ENCODE results near the gene NUP133.
"Not testable (repeated sequence)": the region's sequence is repeated elsewhere in the genome, so short reads cannot be mapped to it uniquely, and the experiment has no call there.

The NUP133 gene

DNA sequence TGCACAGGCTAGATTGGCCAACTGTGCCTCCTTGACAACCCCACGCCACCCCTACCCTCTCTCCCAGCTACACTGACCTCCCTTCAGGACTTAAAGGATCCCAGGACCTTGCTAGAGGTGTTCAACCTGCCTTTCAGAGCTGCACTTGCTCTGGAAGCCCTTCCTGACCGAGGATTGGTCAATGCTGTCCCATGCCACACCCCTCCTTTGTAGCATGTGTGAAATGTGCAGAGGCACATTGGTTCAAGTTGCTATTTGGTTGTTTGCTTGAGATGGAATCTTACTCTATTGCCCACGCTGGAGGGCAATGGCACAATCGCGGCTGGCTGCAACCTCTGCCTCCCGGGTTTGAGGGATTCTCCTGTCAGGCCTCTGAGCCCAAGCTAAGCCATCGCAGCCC, 96.1 kb downstream of the NUP133 start:
- DNase-seq (ENCODE audit: low spot score), result no peak

- DNase-seq (ENCODE audit: low spot score), result no peak
These were observed 96.6 kb downstream of the NUP133 start for GRCh38 chr1:229411434-229412055.

GRCh38 chr1:229410692-229411433, 97.3 kb downstream of the NUP133 start:
- no peak for DNase-seq (ENCODE audit: low spot score)

GRCh38 chr1:229410370-229410691, 97.8 kb downstream of the NUP133 start:
- DNase-seq (ENCODE audit: low spot score), result no peak

- DNase-seq (ENCODE audit: low spot score), result no peak
These were observed 98.3 kb downstream of the NUP133 start for GRCh38 chr1:229409616-229410369.

- DNase-seq (ENCODE audit: low spot score), result no peak
These were observed 99.6 kb downstream of the NUP133 start for GRCh38 chr1:229408458-229409037.

DNA sequence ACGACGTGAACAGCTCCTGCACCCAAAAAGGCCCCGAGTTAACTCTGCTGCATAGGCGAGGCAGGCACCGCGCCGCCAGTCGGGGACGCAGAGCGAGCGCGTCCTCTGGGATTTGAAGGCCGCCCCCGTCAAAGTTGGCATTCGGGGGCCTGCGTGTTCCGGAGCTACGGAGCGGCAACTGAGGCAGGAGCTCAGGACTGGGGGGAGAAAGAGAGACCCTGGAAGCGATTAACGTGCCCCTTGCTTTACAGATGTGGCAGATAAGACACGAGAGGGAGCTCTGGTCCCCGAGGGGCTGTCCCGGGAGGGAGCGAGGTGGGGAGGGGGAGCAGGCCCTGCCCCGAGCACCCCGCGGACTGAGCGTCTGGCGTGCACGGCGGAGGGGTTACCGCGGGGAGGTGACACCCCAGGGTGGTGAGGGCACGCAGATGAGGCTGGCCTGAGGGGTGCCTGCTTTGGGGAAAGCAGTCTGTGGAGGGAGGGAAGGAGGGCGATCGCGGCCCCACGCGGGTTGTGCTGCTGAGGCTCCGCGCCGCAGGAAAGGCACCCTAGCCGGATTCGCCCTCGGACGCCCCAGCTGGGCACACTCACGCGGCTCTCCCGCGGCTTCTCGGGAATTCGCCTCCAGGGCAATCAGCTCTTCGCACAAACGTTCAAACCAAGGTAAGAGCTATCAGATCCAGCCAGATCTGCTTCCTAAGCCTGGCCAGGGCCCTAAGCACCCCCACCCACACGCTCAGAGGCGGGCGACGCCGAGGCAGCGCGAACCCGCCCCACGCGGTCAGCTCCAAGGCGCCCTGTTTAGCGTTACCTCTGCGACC, 100.7 kb downstream of the NUP133 start:
- no peak for DNase-seq (ENCODE audit: low spot score)

DNA sequence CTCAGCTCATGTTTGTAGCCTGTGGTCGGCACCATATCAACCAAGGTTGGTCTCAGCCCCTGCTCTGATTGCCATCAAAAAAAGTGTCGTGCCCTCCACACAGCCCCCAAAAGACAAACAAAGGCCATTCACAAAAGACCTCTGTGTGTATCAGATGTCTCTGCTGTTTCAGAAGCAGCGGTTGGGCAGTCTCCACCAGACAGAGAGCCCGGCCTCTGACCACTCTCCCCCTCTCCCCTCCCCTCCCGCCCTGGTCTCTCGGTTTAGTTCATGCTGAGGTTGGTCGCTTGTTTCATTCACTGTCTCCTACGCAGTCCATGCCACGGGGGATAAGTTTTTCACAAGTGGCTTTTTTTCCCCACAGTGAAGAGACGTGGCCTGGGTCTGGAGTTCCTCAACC, 101.3 kb downstream of the NUP133 start:
- DNase-seq (ENCODE audit: low spot score), result no peak

DNA sequence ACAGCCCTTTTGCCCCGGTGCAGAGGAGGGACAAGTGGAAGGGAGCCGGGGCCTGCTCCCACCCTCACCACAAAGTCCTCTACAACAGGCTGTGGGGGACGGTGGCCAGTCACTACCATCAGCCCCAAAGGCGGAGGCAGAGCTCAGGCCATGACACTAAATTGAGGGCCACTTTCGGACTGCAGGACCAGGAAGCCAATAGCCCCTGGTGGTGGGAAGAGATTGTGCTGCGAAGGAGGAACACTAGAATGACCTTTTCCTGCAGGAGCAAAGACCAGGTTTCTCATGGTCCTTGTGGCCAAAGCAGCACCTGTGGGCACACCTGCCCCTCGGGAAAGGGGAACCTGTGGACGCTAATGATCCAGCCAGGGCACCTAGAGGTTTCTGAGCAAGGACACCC, 104.6 kb downstream of the NUP133 start:
- DNase-seq (ENCODE audit: low spot score), result no peak

DNA sequence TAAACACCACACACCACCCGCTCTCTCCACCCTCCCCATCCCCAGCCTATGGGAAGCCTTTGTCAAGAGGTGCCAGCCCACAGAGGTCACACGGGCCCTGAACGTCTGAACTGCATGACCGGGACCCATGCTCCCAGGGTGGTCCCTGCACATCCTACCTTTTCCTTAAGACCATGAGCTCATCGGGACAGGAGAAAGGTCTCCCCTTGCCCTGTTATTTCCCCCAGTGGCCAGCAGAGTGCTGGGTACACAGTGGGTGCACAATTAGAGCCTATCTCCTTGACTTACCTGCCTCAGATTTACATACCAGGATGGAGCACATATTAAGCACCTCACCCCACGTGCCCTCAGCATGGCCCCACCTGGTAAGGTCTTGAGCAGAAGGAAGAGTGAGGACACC, 105.1 kb downstream of the NUP133 start:
- no peak for DNase-seq (ENCODE audit: low spot score)

DNA sequence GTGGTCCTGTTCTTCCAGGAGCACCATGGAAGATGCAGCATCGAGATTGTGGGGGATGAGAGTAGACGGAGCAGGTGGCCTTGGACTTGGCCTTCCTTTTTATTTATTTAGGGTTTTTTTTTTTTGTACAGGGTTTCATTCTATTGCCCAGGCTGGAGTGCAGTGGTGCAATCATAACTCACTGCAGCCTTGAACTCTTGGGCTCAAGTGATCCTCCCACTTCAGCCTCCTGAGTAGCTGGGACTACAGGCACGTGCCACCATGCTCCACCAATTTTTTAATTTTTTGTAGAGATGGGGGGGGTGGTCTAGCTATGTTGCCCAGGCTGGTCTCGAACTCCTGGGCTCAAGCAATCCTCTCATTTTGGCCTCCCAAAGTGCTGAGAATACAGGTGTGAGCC, 105.8 kb downstream of the NUP133 start:
- not testable (repeated sequence) for DNase-seq (ENCODE audit: low spot score)

GRCh38 chr1:229397762-229398161, 110.4 kb downstream of the NUP133 start:
- no peak for DNase-seq (ENCODE audit: low spot score)

DNA sequence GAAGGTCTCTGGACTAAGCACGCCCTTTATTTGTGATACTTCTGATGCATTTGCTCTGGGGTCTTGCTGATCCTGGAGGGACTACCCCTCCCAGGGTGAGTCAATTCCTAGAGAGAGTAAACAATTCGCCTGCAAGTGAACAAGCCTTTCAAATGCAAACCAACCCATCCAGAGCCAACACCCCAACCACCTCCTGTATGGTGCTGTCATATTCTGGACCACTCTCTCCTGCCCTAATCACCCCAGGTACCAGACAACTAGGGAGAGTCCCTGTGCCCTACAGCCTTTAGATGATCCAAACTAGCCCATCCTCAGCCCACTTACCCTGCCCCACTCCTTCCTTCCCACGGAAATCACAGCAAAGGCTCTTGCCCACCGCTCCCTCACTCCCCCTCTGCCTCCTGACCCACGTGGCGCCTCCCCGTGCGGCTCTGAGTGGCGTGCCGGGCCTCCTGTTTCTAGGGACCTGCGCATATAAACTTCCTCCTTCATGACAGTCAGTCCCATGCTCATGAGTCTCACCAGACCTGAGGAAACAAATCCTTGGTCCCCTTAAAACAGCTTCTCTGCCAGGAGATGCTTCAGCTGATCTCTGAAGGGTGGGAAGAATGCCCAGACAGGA, 111.4 kb downstream of the NUP133 start:
- DNase-seq (ENCODE audit: low spot score), result no peak

GRCh38 chr1:229394517-229394916, 113.6 kb downstream of the NUP133 start:
- not testable (repeated sequence) for DNase-seq (ENCODE audit: low spot score)

DNA sequence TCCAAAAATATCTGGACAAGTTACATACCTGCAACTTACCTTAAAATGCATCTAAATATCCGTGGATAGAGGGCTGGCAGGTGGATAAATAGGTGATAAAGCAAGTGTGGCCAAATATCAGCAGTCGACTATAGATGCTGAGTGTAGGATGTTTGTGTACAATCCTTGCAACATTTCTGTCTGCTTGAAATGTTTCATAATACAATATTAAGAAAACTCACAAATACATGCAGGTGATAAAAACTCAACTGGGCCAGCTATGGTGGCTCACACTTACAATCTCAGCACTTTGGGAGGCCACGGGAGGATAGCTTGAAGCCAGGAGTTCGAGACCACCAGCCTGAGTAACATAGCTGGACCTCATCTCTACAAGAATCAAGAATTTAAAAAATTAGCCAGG, 115.2 kb downstream of the NUP133 start:
- DNase-seq (ENCODE audit: low spot score), result no peak
